Dedifferentiated amniotic fluid mesenchymal stem cell (primary cell): ENCODE measurements around the gene HYI.
"Not testable (repeated sequence)": the region's sequence is repeated elsewhere in the genome, so short reads cannot be mapped to it uniquely, and the experiment has no call there.

ENCODE experiments used
- DNase-seq: peaks from one replicate; pipeline ENCODE4 v3.0.0-alpha.2; 2016; ENCODE audit errors: extremely low spot score

The HYI gene

DNA sequence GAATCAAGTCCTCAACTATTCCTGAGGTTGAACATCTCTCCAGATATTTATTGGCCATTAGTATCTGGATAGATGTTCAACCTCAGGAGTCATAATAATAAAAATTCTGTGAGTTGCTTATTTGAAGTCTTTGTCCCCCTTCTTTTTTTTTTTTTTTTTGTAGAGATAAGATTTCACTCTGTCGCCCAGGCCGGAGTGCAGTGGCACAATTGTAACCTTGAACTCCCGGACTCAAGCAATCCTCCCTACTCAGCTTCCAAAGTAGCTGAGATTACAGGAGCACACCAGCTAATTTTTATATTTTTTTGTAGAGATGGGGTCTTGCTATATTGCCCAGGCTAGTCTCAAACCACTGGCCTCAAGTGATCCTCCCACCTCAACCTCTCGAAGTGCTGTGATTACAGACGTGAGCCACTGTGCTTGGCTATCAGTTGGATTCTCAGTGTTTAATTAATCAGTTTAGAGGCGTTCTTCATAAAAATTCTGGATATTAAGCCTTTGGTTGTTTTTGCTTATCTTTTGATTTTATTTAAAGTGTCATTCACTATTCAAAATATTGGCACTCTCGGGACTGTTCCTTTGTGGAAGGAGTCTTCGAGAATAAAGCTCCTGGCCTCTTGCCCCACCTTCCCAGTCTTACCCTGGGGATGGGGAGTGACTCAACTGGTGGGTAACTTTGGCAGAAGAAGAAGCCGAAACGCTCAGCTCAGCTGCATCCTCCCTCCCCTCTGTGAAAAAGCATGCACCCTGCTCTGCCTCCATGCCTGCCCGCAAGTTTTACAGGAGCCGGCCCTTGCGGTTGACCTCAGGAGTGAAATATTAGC, 11.2 kb upstream of the HYI start:
- DNase-seq, result no peak

GRCh38 chr1:43463479-43463878, 9.7 kb upstream of the HYI start:
- DNase-seq, result no peak

- no peak for DNase-seq
Measured at GRCh38 chr1:43460988-43461693, 7.4 kb upstream of the HYI start.

DNA sequence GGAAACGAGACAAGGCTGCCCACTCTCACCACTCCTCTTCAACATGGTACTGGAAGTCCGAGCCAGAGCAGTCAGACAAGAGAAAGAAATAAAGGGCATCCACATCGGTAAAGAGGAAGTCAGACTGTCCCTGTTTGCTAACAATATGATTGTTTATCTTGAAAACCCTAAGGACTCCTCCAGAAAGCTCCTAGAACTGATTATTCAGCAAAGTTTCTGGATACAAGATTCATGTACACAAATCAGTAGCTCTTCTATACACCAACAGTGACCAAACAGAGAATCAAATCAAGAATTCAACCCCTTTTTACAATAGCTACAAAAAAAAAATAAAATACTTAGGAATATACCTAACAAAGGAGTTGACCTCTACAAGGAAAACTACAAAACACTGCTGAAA, 4.6 kb upstream of the HYI start:
- DNase-seq, result not testable (repeated sequence)

- DNase-seq, result no peak
Measured at GRCh38 chr1:43455213-43455889, 1.6 kb upstream of the HYI start.

DNA sequence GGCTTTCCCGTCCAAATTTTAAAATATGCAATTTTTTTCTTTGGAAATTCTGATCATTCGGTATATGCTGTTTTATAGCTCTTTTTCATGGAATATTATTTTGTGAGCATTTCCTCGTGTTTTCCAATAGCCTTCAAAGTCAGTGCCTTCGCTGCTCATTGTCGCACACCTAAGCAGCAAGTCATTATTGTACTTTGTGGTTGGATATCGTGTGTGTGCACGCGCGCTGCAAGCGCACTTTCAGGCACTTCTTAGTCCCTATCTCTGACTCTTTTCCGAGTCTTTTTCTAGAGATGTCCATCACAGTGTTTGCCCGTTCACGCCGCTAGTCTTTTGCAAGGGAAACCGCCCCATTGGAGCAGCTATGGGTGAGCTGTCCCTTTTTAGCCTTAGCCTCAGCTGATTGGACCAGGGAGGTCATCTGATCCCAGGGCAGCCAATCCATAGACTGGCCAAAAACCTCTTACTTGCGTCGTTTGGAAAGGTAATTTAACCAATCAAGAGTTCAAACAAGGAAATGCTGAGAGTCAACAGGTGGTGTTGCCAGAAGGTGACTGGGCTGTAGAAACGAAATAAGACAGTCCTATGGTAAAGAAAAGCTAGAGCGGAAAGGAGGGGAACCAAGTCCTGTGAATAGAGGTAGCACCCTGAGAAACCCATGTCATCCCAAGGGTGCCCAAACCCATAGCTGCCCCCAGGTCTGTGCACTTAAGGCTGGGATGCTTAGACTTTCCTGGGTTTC, 710 bp upstream of the HYI start:
- DNase-seq, result peak; percentile 76

- no peak for DNase-seq
Measured at GRCh38 chr1:43452789-43453441, 816 bp downstream of the HYI start.

GRCh38 chr1:43451701-43452532, 1.8 kb downstream of the HYI start:
- DNase-seq, result no peak

- DNase-seq, result no peak
Measured at GRCh38 chr1:43451157-43451591, 2.6 kb downstream of the HYI start.

GRCh38 chr1:43450251-43450941, 3.3 kb downstream of the HYI start:
- no peak for DNase-seq

DNA sequence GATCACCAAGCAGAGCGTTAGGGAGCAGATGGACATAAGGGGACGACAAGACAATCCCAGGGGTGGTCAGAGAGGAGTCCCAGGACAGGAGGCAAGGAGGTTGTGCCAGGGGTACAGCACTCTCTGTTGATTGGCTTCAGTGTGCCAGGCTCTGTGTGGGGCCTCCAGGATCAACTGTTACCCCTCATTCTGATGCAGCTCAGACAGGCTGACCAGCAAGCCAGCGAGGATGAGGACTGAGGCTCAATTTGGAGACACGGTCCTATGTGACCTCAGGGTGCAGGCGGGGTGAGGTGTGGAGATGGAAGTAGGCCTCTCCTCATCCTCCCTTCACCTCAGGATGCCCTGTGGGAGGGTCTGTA, 4.0 kb downstream of the HYI start:
- no peak for DNase-seq

DNA sequence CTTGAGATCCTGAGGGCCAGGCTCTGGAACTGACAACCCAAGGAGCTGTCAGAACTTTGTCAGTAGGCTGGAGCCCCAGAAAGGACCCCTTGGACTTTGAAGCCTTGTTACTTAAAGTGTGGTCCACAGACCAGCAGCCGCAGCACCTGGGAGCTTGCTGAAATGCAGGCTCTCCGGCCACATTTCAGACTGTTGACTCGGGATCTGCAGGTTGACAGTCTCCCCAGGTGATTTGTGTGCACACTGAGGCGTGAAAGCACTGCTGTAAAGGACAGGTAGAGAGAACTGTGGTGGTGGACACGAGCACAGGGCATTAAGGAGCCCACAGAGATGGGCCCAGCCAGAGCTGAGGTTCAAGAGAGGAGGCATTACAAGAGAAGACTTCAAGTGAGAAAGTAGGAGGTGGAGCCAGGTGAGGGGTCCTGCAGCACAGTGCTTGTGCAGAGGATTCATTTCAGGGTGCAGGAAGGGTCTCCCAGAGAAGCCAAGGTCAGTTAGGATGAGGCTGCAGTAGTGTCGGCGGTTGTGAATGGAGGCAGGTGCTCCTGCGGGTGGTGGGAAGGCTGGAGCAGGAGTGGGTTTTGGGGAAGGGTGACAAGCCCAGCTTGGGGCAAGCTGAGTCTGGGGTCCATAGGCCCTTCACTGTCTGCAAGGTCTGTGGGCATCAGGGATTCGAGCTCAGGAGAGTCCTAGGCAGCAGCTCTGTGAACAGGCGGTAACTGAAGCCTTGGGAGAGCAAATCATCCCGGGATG, 4.6 kb downstream of the HYI start:
- no peak for DNase-seq

DNA sequence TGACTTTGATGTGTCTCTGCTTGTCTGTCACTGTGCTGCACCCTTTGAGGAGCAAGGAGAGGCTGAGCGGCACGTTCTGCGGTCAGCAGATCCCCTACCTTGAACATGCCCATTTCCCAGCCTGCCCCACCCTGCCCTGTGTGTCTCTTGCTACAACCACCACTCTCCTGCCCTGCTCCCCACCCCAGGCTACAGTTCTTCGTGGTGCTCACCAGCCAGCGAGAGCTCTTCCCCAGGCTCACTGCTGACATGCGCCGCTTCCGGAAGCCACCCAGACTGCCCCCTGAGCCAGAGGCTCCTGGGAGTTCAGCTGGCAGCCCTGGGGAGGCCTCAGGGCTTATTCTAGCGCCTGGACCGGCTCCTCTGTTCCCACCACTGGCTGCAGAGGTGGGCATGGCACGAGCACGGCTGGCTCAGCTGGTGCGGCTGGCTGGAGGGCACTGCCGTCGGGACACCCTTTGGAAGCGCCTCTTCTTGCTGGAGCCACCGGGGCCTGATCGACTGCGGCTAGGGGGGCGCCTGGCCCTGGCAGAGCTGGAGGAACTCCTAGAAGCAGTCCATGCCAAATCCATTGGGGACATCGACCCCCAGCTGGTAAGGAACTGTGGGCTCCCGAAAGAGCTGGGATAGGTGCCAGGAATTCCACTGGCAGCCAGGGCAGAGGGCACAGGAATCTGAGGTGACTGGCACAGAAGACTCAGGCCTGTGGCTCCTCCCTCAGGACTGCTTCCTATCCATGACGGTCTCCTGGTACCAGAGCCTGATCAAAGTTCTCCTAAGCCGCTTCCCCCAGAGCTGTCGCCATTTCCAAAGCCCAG, 5.6 kb downstream of the HYI start:
- no peak for DNase-seq

- no peak for DNase-seq
Measured at GRCh38 chr1:43446881-43447835, 6.6 kb downstream of the HYI start.

DNA sequence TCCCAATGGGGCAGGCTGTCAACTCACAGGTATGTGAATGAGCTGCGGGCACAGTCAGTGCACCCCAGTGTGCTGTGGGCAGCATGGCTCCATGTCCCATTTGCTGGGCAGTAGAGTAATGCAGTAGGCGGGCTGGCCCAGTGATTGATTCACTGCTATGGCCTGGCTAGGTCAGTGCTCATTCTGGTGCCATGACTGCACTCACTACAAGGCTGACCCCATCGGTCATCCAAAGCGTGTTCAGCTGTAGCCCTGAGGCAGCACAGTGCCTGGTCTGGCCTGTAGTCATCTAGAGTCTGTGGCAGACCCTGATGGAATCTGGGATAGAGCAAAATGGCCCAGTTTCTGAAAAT, 7.4 kb downstream of the HYI start:
- DNase-seq, result no peak

- DNase-seq, result no peak
Measured at GRCh38 chr1:43445606-43446387, 7.9 kb downstream of the HYI start.

GRCh38 chr1:43444836-43445235, 8.9 kb downstream of the HYI start:
- no peak for DNase-seq
